Sigmoid colon (tissue), 7 donors: ENCODE data around the gene MUSK. TPM values are rescaled to one million over a fixed set of nuclear protein-coding genes. Genes with fewer than 3 reads are reported as not detected.

ENCODE experiments used
- DNase-seq: peaks from one replicate; pipeline ENCODE4 v3.0.0-alpha.2; 2019
- H3K27ac ChIP-seq, 4 donors: fragments of 200-600 bp; sonication (generic); one replicate each; pipeline ENCODE4 v1.5.1; 2016 to 2019; ENCODE audit warnings: mild to moderate bottlenecking in 1 of 4
- H3K27me3 ChIP-seq, 3 donors: fragments of 200-600 bp; sonication (generic); one replicate each; pipeline ENCODE4 v1.5.1; 2019; ENCODE audit warnings: mild to moderate bottlenecking in 1 of 3
- H3K36me3 ChIP-seq, 4 donors: fragments of 200-600 bp; sonication (generic); one replicate each; pipeline ENCODE4 v1.5.1; 2016 to 2019
- H3K4me1 ChIP-seq, 4 donors: fragments of 200-600 bp; sonication (generic); one replicate each; pipeline ENCODE4 v1.5.1; 2017 to 2019
- H3K4me3 ChIP-seq, 4 donors: fragments of 200-600 bp; sonication (generic); one replicate each; pipeline ENCODE4 v1.5.1; 2017 to 2019; ENCODE audit warnings: mild to moderate bottlenecking in 2 of 4, moderate library complexity in 1 of 4
- H3K9me3 ChIP-seq, 4 donors: fragments of 200-600 bp in 3 of 4; sonication (generic) in 3 of 4; one replicate each; pipeline versions ENCODE4 v1.5.1 to v1.6.1; 2013 to 2019
- EP300 ChIP-seq, 4 donors: sonication (generic); formaldehyde crosslinking; IDR thresholded peaks; one replicate each; pipeline ENCODE4 v1.6.1; 2017; ENCODE audit warnings: antibody characterized with exemption in 4 of 4
- POLR2A ChIP-seq, 2 donors: fragments of 450-650 bp; IDR thresholded peaks; one replicate each; pipeline ENCODE4 v1.6.1; 2016; ENCODE audit warnings: antibody characterized with exemption in 2 of 2, mild to moderate bottlenecking in 2 of 2, moderate library complexity in 2 of 2
- POLR2AphosphoS5 ChIP-seq, 4 donors: sonication (generic); formaldehyde crosslinking; IDR thresholded peaks; one replicate each; pipeline ENCODE4 v1.6.1; 2017; ENCODE audit warnings: antibody characterized with exemption in 4 of 4
- WGBS, 2 donors: extraction: QIAGEN DNeasy Blood & Tissue Kit; methylation state at CpG; one replicate each; pipeline ENCODE4 v1.1.7; 2013; 5-methylcytosine and 5-hydroxymethylcytosine counted together
- intact Hi-C: fragments of 100-400 bp; cut with DNase I; formaldehyde crosslinking; loops from one replicate; pipeline ENCODE4 v1.15.1; 2023
- polyA plus RNA-seq, 3 donors: library from polyadenylated mRNA; stranded (reverse); fragments of 200-250 nt; gene quantifications; one replicate each; pipeline ENCODE4 v1.2.3, GENCODE V29; 2013
- total RNA-seq, 4 donors: library from RNA; depleted of rRNA; stranded (reverse); fragments of >200 nt; gene quantifications; one replicate each; pipeline ENCODE4 v1.1.0, GENCODE V29; 2016
- TF ChIP-seq, protein P1 (sequence below), 4 experiments: fragments of 450-650 bp in 3 of 4; fragments of 200-600 bp in 1 of 4; IDR thresholded peaks; one replicate each; pipeline ENCODE4 v1.5.1; 2016 to 2019; ENCODE audit warnings: antibody characterized with exemption in 4 of 4, mild to moderate bottlenecking in 3 of 4, moderate library complexity in 2 of 4
- donor health status: healthy with polysubstance abuse.
- donor health status: Bipolar disorder and iron deficiency.
- donor health status: healthy.

The MUSK gene
- total and polyA plus RNA-seq, 7 donors = 0.46 to 9.7 (median 2.3) TPM

DNA sequence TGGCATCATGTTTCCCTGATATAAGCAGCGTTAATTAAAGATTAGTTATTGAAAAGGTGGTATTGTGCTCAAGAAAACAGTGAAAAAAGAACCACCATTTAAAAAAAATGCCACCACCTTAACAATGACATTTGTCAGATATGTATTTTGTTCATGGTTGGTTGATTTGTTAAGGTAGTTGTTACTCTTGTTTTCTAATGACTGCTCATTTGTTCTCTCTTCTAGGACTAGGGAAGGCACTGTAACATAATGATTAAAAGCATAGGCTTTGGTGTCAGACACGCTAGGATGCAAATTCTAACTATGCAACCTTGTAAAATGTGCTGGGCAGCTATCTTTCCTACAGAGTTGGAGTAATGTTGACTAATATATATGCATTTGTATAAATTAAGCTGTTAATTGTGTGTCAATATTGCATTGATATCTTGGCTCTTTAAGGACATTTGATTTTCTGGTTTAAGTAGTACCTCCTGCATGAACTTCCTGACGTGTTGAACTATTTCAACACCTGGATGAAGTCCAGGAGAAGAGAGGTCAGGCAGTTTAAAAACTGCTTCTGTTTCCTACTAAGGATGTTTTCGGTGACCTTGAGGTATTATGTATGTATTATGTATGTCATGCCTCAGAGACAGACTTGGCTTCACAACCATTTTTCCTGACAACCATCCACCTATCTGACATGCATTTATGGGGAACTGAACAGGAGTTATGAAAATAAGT is 77.8 kb downstream of the MUSK start:
- Histone ChIP-seq H3K27ac (peak overlapping the region in 3 of 4 donors; percentile 70 to 74 (median 70)), H3K27me3 (no peaks in the 10 kb centered on the region), H3K4me1 (peaks cover 0 to 41% (median 31%) of the 10 kb centered on the region in 4 donors), H3K9me3 (no peaks in the 10 kb centered on the region), H3K4me3 (no peak overlapping the region), H3K36me3 (no peaks in the 10 kb centered on the region)
- WGBS, 2 donors = 84 to 86% methylated on average over 4 of the region's 4 CpGs
- intact Hi-C loops = loop anchor here (10.0 kb wide), 1 partner anchor 288 kb away; the partner anchor contains the start of gene LPAR1
- DNase-seq = no peak
- TF ChIP-seq POLR2AphosphoS5 (IDR thresholded peaks at IDR 0.05) (no peak), POLR2A (IDR thresholded peaks at IDR 0.05) (no peak), EP300 (IDR thresholded peaks at IDR 0.05) (no peak)
- TF ChIP-seq, protein P1, sequence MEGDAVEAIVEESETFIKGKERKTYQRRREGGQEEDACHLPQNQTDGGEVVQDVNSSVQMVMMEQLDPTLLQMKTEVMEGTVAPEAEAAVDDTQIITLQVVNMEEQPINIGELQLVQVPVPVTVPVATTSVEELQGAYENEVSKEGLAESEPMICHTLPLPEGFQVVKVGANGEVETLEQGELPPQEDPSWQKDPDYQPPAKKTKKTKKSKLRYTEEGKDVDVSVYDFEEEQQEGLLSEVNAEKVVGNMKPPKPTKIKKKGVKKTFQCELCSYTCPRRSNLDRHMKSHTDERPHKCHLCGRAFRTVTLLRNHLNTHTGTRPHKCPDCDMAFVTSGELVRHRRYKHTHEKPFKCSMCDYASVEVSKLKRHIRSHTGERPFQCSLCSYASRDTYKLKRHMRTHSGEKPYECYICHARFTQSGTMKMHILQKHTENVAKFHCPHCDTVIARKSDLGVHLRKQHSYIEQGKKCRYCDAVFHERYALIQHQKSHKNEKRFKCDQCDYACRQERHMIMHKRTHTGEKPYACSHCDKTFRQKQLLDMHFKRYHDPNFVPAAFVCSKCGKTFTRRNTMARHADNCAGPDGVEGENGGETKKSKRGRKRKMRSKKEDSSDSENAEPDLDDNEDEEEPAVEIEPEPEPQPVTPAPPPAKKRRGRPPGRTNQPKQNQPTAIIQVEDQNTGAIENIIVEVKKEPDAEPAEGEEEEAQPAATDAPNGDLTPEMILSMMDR (IDR thresholded peaks at IDR 0.05) = no peak

GRCh38 chr9:110748251-110748893 is 79.8 kb downstream of the MUSK start:
- no peak overlapping the region for H3K27ac ChIP-seq
- intact Hi-C loops = loop anchor here (10.0 kb wide), 1 partner anchor 286 kb away; the partner anchor contains the start of gene LPAR1
- TF ChIP-seq POLR2A (IDR thresholded peaks at IDR 0.05) (no peak), POLR2AphosphoS5 (IDR thresholded peaks at IDR 0.05) (no peak), EP300 (IDR thresholded peaks at IDR 0.05) (no peak)
- TF ChIP-seq, protein P1 (IDR thresholded peaks at IDR 0.05) = no peak
- WGBS, 2 donors = 72 to 82% methylated on average over 5 of the region's 5 CpGs
- no peaks in the 10 kb centered on the region for H3K27me3 ChIP-seq
- no peak overlapping the region for H3K4me3 ChIP-seq
- no peak for DNase-seq
- no peaks in the 10 kb centered on the region for H3K9me3 ChIP-seq
- peaks cover 0 to 26% (median 23%) of the 10 kb centered on the region in 4 donors for H3K4me1 ChIP-seq
- H3K36me3 ChIP-seq = no peaks in the 10 kb centered on the region

- no peaks in the 10 kb centered on the region for H3K9me3 ChIP-seq
- no peak overlapping the region for H3K27ac ChIP-seq
- WGBS, 2 donors = 76 to 88% methylated on average over 1 of the region's 1 CpG
- TF ChIP-seq POLR2AphosphoS5 (IDR thresholded peaks at IDR 0.05) (peak in 1 of 4 donors; percentile 8), EP300 (IDR thresholded peaks at IDR 0.05) (no peak), POLR2A (IDR thresholded peaks at IDR 0.05) (no peak)
- TF ChIP-seq, protein P1 (IDR thresholded peaks at IDR 0.05) = no peak
- H3K4me3 ChIP-seq = no peak overlapping the region
- no peaks in the 10 kb centered on the region for H3K36me3 ChIP-seq
- DNase-seq = peak; percentile 81
- H3K4me1 ChIP-seq = peaks cover 0 to 7% (median 4%) of the 10 kb centered on the region in 4 donors
- intact Hi-C loops = no loop called here
- H3K27me3 ChIP-seq = no peaks in the 10 kb centered on the region
Measured at GRCh38 chr9:110750272-110750671, 81.7 kb downstream of the MUSK start.

DNA sequence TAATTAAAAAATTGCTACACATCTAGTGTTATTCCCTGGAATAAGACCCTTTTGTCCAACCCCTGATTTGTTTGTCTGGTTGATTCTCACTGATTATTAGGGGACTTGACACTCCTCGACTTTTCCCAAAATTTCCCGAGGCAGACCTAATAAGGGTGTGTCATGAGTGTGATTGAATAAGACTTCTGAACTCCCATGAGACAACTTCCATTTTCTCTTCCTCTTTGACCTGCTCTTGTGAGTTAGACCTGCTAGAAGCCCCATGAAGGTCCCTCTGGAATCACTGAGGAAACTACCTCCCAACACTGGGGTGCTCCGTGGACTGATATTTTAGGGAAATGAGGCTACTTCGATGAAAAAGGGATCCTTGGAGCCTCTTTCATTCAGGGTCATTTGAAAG is 83.4 kb downstream of the MUSK start:
- no peak overlapping the region for H3K4me3 ChIP-seq
- no peak for DNase-seq
- no peaks in the 10 kb centered on the region for H3K9me3 ChIP-seq
- TF ChIP-seq POLR2A (IDR thresholded peaks at IDR 0.05) (no peak), EP300 (IDR thresholded peaks at IDR 0.05) (no peak), POLR2AphosphoS5 (IDR thresholded peaks at IDR 0.05) (no peak)
- TF ChIP-seq, protein P1 (IDR thresholded peaks at IDR 0.05) = no peak
- 74 to 82% methylated on average over 4 of the region's 4 CpGs for WGBS, 2 donors
- intact Hi-C loops = no loop called here
- H3K27ac ChIP-seq = no peak overlapping the region
- H3K36me3 ChIP-seq = no peaks in the 10 kb centered on the region
- H3K4me1 ChIP-seq = no peaks in the 10 kb centered on the region
- no peaks in the 10 kb centered on the region for H3K27me3 ChIP-seq
